NCI-H2081 (cell line): ENCODE measurements around the gene SMCO1.
"Not testable (repeated sequence)": the region's sequence is repeated elsewhere in the genome, so short reads cannot be mapped to it uniquely, and the experiment has no call there.

Source experiments
- DNase-seq, 2 experiments: peaks; one replicate each; lab custom pipeline; 2025; lab: John Stamatoyannopoulos, UW

Gene SMCO1

GRCh38 chr3:196521291-196521690, 6.1 kb upstream of the SMCO1 start:
- DNase-seq = not testable (repeated sequence)

- DNase-seq = no peak
Observed at GRCh38 chr3:196519718-196520082, 4.6 kb upstream of the SMCO1 start.

GRCh38 chr3:196518966-196519717, 4.0 kb upstream of the SMCO1 start:
- peak; percentile 63 to 67 for DNase-seq

GRCh38 chr3:196517919-196518318, 2.8 kb upstream of the SMCO1 start:
- DNase-seq = peak; percentile 92 to 93

- DNase-seq = no peak
Observed at GRCh38 chr3:196517162-196517800, 2.1 kb upstream of the SMCO1 start.

- no peak for DNase-seq
Observed at GRCh38 chr3:196514350-196514716, 813 bp downstream of the SMCO1 start.

- no peak for DNase-seq
Observed at GRCh38 chr3:196513697-196514349, 1.3 kb downstream of the SMCO1 start.

GRCh38 chr3:196511646-196512425, 3.3 kb downstream of the SMCO1 start:
- not testable (repeated sequence) for DNase-seq

GRCh38 chr3:196511108-196511507, 4.0 kb downstream of the SMCO1 start:
- not testable (repeated sequence) for DNase-seq

GRCh38 chr3:196506687-196507086, 8.5 kb downstream of the SMCO1 start:
- no peak for DNase-seq

- DNase-seq = no peak
Observed at GRCh38 chr3:196504556-196504955, 10.6 kb downstream of the SMCO1 start.

GRCh38 chr3:196504077-196504398, 11.1 kb downstream of the SMCO1 start:
- not testable (repeated sequence) for DNase-seq

GRCh38 chr3:196503196-196504076, 11.7 kb downstream of the SMCO1 start, which contains the start of gene RNF168:
Gene RNF168, minus strand, starts transcription at chr3:196503768. Its CDS starts 595 bp downstream, at chr3:196503173.
- peak; percentile 99 for DNase-seq

- peak; percentile 26 to 62 for DNase-seq
Observed at GRCh38 chr3:196502775-196503195, 12.4 kb downstream of the SMCO1 start.

GRCh38 chr3:196501316-196502044, 13.7 kb downstream of the SMCO1 start:
- peak in 1 of 2 experiments; percentile 36 for DNase-seq

- no peak for DNase-seq
Observed at GRCh38 chr3:196499807-196500524, 15.2 kb downstream of the SMCO1 start.

GRCh38 chr3:196499061-196499460, 16.1 kb downstream of the SMCO1 start:
- DNase-seq = no peak

- no peak for DNase-seq
Observed at GRCh38 chr3:196498297-196498696, 16.8 kb downstream of the SMCO1 start.

GRCh38 chr3:196496183-196496582, 19.0 kb downstream of the SMCO1 start:
- DNase-seq = no peak

- DNase-seq = no peak
Observed at GRCh38 chr3:196493292-196493691, 21.9 kb downstream of the SMCO1 start.
